GM19328 (cell line): ENCODE results near the gene SSBP1.
"Not testable (repeated sequence)": the region's sequence is repeated elsewhere in the genome, so short reads cannot be mapped to it uniquely, and the experiment has no call there.

Source experiments
- ATAC-seq: cut with Tn5 transposase; IDR thresholded peaks from one replicate; pipeline ENCODE4 v1.9.1; 2021; ENCODE audit warnings: mild to moderate bottlenecking, moderate library complexity; ENCODE audit not compliant: unreplicated experiment

Gene SSBP1

DNA sequence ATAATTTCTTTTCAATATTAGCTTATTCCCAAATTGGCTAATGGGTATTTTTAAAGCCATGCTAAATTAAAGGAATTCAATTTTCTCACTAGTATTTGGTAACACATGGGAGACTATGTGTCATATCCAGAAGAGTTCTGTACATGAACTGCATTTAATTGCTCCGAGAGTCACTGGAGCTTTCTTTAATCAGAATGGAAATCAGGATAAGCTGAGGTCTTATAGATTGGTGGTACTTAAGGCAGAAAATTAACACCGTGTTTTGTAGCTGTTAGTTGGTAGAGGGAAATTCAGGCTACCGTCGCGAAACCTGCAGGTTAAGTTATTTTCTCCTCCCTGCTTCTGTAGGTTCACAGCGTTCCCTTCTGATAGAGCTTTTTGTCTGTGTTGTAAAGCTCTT is 29.8 kb upstream of the SSBP1 start, which contains the start of gene WEE2:
Gene WEE2 (plus strand): TSS at position 3 of the 400 bp plus-strand sequence. CDS start 406 bp downstream, outside the sequence.
- ATAC-seq, result no peak

DNA sequence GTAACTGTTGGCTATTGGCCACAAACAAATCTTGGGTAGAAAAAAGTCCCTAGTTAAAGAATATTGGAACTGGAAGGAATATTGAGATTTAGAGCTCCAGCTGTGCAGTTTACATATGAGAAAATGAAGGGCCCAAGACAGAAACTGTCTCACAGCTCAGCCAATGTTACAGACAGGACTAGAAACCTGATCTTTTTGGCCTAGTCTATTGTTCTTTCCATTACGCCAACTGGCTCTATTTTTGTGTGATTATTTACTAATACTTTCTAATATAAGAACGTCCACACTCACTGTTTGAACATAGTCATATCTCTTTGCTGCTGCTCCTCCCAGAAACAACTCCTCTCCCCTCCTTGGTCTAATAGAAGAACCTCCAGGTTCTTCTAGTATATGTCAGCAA is 28.8 kb upstream of the SSBP1 start:
- no peak for ATAC-seq

DNA sequence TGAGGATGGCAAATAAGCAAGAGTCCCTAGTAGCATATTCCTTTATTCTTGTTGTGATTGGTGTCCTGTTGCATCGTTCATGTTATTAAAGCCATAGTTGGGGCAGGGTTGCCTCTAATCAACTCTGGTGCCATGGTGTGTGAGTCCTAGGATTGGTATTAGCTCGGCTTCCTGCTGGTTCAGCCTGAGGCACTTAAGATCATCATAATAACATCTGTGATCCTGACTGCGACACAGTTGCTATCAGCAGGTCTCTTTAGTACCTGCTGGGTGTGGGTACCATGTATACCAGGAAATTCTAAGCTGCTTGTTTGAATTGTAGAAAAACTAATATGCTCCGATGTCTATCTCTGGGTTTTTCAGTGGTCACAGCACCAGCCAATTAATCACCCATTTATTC is 28.4 kb upstream of the SSBP1 start:
- no peak for ATAC-seq

DNA sequence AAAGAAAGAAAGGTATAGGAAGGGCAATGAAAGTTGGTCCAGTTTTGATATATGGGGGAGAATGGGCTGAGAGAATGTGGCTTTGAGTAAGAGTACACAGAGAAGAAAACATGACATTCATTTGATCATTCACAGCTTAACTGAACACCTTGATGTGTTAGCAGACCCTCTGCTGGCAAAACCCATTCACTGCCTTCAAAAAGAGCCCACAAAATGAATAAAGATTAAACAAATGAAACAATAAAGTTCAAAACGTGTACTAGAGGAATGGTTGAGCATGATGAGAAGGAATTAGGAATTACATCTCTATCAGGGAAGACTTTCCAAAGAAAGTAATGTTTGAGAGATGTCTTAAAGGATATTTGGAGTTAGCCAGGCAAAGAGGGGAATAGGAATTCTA is 27.9 kb upstream of the SSBP1 start:
- no peak for ATAC-seq

DNA sequence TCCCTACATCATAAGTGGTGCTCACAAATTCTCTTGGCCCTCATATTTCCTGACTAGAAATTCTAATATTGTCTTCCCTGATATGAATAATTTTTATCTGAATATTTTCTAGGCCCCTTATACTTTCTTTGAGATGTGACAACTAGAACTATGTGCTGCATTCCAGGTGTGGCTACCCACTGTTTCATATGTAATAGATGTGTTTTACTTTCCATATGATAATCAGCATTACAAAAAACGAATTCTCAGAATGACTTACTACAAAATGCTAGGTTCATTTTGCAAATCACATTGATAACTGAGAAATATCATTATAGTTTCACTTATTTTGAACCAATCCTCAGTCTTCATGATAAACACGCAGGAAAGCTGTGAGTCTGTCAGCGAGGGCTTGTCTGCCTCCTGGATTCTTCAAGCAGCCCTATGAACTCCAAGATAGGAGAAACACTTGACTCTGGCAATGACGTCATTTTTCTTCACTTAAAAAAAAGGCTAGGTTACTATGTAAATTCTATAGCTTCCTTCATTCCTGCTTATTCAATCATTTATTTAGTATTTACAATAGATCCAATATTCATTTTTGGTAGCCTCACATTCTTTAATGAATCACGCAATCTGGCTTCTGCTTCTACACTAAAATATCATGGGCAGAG is 25.4 kb upstream of the SSBP1 start:
- ATAC-seq, result no peak

DNA sequence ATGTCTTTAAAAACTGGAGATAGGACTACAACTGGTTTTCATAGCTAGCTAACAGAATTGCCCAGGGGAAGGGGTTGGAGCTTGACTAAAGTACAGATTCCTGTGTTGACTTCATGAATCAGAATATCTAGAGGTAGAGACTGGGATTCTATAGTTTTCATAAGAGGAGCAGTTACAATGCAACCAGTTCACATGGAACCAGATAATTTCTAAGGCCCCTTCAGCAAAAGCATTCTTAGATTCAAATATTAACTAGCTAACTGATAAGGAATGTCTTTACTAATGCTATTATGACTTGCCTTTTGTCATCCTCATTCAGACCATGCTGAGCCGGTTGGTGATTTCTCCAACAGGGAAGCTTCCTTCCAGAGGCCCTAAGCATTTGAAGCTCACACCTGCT is 24.3 kb upstream of the SSBP1 start:
- no peak for ATAC-seq

DNA sequence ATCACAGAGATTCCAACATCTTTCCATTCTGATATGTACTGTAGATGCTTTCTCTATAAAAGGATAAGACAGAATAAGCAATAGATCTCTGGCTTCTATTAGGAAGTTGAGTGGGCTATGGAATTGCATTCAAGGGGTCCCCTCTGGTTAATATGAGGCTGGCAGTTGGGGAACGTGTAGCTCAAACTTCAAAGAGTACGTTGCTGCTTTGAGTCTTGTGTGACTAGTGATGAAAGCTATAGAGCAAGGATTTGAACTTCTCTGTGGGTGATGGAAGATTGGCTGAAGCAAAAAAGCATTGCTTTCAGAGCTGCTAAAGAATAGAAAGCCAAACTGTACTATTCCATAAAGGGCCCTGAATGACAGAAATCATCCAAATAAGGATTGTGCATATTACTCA is 23.6 kb upstream of the SSBP1 start:
- ATAC-seq, result no peak

DNA sequence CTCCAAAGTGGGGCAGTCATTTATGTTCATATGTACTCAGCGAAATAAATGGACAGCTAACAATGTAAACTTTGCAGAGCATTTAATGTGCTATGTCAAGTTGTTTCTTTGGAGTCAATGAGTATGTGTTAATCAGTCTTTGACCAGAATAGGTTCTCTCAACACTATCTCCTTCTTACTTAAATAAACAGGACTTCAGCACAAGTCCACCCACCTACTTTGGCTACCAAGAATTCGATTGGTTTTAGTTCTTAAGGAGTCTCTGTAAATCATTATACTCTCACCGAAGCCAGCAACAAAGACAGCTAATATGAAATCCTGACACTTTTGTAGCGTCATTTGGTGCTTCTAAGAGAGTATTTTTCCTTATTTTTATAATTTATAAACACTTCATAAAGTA is 23.1 kb upstream of the SSBP1 start:
- no peak for ATAC-seq

DNA sequence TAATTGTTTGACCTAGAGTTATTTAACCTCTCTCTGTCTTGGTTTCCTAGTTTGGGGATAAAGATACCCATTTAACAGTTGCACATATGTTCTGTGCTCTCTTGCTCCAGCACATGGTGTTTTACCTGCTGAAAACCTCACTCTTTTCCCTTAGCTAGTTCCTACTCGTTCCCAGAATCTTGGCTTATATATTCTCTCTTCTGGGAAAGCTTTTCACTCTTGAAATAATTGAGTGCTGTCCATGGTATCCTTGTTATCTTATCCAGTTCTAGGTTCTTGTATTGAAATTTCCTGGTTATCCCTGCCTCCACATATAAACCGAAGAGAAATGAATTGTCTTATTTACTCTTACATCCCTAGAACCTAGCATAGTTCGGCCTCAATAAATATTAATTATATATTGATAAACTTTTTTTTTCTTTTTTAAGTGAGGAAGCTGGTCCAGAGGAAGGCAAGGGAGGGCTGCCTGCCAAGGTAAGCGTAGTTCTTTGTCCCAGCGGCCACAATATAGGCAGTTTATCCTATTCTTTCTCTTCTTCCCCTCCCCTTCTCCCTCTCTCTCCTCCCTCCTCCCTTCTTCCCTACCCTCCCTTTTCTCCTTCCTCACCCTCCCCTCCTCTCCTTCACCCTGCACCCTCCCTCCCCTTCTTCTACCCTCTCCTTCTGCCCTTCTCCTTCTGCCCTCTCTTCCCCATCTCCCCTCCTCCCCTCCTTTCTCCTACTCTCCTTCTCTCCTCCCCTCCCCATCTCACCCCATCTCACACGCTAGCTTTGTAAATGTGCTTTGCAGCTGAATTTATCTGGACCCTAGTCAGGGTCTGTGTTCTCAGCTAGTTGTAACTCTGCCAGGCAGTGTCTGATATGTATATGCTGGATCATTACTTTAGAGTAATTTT is 22.1 kb upstream of the SSBP1 start:
- ATAC-seq, result no peak

DNA sequence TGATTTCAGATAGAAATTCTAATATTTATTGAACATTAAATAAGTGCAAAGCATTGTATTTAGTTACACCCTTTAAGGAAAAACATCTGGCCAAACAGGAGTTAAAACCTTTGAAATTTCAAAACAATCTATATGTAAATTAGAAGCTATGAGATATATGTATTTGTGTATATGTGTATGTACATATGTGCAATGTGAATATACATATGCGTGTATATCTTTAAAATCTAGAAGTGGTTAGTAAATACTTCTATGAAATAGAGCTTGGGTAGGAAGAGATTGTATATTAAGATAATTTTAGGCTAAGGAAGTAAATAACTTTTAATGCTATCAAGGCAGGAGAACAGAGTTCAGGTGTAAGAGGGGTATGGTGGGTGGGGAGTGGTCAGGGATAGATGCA is 20.7 kb upstream of the SSBP1 start:
- no peak for ATAC-seq

DNA sequence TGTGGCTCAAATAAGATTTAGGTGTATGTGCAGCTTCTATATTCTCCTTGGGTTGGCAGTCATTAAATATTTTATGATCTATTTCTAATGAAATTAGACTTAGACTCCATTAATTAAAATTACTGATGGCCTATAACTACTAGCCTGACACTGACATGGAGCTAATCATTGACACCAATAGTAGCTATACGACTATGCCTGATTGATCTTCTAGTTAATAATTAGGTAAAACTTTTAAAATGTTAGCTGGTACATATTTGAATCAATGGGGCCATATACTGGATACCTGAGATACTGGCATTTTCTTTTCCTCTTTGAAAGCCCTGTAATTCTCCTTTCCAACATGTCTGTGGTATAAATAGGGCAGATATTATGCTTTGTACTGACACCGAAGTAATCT is 15.6 kb upstream of the SSBP1 start:
- ATAC-seq, result no peak

DNA sequence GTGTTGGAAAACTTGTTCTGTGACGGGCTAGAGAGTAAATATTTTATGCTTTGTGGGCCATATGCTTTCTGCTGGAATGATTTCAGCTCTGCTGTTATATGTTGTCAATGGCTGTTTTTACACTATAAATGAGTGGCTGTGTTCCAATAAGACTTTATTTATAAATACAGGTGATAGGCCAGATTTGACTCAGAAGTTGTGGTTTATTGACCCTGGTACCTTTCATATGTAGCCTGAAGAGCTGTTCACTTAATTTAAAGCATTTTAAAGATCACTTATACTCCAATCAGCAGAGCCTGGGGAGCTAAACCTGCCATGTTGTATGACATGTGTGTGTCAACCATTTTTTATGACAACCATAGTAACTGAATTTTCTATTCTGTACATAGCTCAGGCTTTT is 9.1 kb upstream of the SSBP1 start:
- ATAC-seq, result no peak

DNA sequence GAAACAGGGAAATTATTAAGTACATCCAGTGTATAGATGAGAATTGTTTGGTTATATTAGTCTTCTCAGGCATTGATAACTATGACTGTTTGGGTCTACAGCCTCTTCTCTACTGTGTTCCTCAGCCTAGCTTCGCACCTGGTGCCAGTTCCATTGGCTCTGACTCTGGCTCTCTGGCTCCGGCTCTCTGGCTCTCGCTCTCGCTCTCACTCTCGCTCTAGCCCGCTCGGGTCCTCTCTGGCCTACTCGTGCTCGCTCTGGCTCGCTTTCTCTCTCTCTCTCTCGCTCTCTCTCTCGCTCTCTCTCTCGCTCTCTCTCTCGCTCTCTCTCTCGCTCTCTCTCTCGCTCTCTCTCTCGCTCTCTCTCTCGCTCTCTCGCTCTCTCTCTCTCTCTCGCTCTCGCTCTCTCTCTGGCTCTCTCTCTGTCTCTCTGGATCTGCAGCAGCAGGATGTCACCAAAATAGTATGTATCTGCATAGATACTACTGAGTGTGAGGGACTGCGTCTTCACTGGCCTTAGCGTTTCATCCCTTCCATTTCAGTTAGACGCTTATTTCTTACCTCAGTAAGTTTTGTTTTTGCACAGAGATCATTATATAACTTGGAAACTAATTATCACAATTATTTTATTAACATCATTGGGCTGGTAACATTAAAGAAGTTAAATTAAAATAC is 6.5 kb upstream of the SSBP1 start:
- ATAC-seq, result no peak

DNA sequence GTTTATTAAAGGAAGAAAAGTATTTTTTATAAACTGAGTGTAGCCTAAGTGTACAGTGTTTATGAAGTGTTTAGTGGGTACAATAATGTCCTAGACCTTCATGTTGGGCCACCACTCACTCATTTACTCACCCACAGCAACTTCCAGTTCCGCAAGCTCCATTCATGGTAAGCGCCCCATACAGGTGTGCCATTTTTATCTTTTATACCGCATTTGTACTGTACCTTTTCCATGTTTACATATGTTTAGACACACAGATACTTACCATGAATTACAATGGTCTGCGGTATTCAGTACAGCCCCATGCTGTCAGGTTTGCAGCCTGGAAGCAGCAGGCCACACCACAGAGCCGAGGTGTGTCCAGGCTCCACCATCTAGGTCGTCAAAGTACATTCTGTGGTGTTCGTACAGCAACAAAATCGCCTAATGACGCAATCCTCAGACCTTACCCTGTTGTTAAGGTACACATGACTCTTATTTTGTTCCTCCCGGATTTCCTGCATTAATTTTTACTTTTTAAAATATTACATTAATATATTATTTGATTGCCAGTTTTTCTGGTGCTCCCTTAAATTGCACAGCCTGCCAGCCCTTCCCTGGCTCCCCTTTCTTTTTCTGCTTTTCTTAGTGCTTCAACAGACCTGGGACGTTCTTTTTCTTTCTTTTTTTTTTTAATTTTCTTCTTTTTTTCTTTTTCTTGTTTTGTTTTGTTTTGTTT is 881 bp upstream of the SSBP1 start:
- ATAC-seq, result no peak

DNA sequence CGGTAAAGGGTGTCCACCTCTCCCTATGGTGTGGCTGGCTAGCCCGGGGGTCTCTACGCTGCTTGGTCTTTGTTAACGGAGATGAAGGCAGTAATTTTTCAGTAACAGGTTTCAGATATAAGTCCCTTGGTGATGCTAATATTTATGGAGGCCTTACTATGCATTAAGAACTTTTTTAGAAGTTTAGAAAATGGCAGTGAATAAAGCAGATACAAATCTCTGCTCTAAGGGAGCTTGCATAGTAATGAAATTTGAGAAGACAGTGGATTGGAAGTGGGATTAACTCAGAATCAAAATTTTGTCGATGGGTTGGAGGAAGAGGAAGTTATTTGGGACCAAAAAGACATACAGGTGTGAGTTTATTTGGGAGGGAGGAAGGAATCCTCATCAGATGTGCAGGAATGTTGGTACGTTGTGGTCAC is 445 bp downstream of the SSBP1 start:
- peak; percentile 40 for ATAC-seq

DNA sequence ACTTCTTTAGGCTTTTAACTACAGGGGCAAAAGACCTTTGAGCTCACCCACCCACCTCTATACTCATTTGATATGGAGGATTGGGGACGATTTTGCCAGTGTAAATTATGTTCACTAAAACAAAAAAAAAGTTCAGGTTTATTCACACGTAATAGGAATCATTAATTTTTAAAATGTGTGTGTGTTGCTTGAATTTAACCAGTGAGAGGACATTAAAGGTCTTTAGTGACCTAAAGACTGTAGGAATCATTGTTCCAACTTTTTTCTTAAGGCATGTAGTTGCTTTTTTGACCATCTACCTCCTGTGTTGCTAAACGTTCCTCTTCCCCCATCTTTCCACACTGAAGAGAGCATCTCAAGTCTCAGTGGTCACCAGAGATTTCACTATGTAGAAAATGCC is 1.1 kb downstream of the SSBP1 start:
- no peak for ATAC-seq

DNA sequence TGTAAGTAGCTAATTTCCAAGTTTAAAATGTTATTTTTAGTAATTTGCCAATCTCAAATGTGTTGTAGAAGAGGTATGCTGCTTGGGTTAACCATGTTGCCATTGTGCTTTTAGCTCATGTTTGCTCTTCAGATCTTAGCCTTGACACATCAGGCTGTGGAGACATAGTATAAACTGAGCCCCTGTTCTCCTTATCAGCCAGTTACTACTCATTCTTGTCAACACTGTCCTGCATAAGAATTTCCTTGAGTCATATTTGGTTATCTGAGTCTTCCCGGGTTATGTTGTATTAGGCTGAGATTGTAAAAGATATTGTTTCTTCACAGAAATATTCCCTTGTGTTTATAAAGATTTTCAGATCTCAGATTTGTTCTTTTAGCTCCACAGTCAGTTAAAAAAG is 4.1 kb downstream of the SSBP1 start:
- no peak for ATAC-seq

DNA sequence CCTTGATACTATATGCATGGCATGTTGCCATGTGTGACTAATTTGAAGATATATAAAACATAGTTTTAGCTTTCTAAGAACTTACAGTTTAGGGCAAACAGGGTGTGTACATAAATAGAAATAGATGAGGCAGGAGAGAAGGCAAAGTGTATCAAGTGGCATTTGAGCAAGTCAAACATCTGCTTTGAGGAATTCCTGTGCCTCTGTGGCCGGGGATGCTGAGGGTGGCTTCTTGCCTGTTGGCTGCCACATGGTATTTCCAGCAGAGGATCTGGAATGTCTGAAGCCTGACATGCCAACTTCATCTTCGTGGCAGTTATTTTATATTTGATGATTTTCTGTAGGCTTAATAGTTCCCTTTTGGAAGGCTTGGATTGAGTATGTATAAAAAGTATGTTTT is 6.0 kb downstream of the SSBP1 start:
- ATAC-seq, result no peak

DNA sequence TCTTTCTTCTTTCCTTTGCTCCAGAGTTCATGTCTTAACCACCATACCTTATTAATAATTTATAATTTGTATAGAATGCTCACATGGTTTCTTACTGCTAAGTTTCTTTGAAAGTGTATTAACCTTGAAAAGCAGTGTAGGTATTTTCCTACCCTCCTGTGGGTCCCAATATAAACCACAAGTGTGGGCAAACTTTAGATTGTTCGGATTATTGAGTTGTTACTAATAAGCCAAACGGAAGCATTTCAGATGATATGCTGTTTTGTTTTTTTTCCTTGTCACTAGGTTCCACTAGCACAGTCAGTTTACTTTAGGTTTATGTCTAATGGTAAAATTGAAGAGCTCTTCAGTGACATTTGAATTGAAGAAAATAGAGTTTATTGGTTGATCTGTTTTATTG is 10.2 kb downstream of the SSBP1 start:
- no peak for ATAC-seq

DNA sequence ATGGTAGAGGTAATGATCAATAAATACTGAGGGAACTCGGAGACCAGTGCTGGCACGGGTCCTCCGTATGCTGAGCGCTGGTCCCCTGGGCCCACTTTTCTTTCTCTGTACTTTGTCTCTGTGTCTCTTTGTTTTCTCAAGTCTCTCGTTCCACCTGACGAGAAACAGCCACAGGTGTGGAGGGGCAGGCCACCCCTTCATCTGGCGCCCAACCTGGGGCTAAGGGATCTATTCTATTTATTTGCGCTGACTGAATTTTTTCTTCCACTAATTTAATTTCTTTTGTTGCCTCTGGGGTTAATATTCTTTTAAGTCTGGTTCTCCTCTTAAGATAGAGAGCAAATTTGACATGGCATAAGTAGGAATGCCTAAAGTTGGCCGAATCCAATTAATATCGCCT is 13.7 kb downstream of the SSBP1 start:
- ATAC-seq, result not testable (repeated sequence)

DNA sequence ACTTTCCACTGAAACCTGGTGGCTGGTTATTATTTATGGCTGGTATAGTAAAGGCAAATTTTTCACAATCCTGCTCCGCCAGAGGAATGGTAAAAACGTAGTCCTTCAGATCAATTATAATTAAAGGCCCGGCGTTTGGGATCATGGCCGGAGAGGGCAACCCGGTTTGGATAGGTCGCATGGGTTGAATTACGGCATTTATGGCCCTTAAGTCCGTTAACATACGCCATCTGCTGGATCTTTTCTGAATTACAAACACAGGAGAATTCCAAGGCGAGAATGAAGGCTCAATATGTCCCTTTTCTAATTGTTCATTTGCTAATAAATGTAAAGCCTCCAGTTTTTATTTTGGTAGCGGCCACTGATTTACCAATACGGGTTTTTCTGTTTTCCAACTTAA is 14.5 kb downstream of the SSBP1 start:
- no peak for ATAC-seq
